ENCODE results near the gene NGFR. TPM values are rescaled to one million over a fixed set of nuclear protein-coding genes. Genes with fewer than 3 reads are reported as not detected.
A peak's percentile ranks its signal among the peaks of the same experiment; 100 is the strongest.

The NGFR gene
- total RNA-seq, 1 experiment from 2014 or later: not detected

DNA sequence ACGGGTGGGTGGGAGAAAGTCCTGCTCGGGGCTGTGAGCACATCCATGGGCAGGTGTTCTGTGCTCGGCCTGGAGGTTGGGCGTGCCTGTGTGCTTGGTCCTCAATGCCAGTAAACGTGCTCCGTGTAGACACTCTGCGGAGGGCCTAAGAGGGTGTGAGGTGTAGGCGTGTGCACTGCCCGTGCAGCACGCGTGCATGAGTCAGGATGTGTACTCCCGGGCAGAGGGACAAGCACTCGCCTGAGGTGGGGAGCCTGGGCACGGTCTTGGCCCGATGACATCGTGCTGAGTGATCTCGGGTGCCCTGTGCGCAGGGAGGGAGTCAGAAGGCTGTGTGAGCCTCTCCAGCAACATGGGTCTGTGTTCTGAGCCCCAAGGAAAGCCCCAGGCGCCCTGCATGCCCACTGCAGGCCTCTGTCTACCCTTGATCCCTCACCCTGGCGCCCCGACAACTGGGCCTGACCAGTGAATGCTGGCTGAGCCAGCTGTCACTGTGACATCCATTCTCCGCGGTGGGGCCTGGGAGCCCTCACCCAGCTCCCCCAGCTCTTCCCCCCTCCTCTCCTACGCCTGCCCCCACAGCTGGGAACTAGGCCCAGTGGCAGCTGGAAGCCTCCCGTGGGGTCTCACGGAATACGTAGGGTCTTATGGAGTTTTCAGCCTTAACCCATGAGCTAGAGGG, 57.1 kb downstream of the NGFR start:
- intact Hi-C loops (cut with micrococcal nuclease): no loop called here
- no peaks in the 10 kb centered on the region for H3K9me3 ChIP-seq (ENCODE audit: low read length)
- TF ChIP-seq EZH2phosphoT487 (IDR thresholded peaks at IDR 0.05; ENCODE audit: borderline replicate concordance, low read length) (peak; percentile 83), EZH2 (IDR thresholded peaks at IDR 0.05; ENCODE audit: low read length, unreplicated experiment) (no peak), CTCF (conservative IDR thresholded peaks at IDR 0.05; ENCODE audit: low read depth, low read length) (no peak)
- ATAC-seq: peak; percentile 52
- no peak overlapping the region for H3K4me3 ChIP-seq (ENCODE audit: low read length)
- no peaks in the 10 kb centered on the region for H3K36me3 ChIP-seq (ENCODE audit: low read depth, low read length)
- ChIA-PET CTCF (no interaction called here), POLR2A (ENCODE audit: unreplicated experiment) (no interaction called here)
- no peaks in the 10 kb centered on the region for H4K20me1 ChIP-seq (ENCODE audit: low read length)
- no peaks in the 10 kb centered on the region for H3K27me3 ChIP-seq (ENCODE audit: low read length)
- no peaks in the 10 kb centered on the region for H3F3A ChIP-seq (ENCODE audit: low read length, unreplicated experiment)
- H3K9me2 ChIP-seq (replicated peaks; ENCODE audit: low read length): no peaks in the 10 kb centered on the region
- DNase-seq: peak; percentile 49
- H3K27ac ChIP-seq (ENCODE audit: low read length): no peak overlapping the region
- H3K79me2 ChIP-seq (ENCODE audit: low read length): no peaks in the 10 kb centered on the region
- H3K4me2 ChIP-seq (ENCODE audit: low read length): no peak overlapping the region
- H3K9ac ChIP-seq (ENCODE audit: low read length): no peak overlapping the region
- no TSS peak for BruUV-seq (replicated peaks)
- peaks cover 4% of the 10 kb centered on the region; the same call in 1 of the 2 replicates for H3K4me1 ChIP-seq (ENCODE audit: insufficient read depth, low read length)
- H2AFZ ChIP-seq (ENCODE audit: low read length): no peak overlapping the region

- CTCF ChIA-PET: no interaction called here
- H3K4me2 ChIP-seq (ENCODE audit: low read length): no peak overlapping the region
- no peak overlapping the region for H2AFZ ChIP-seq (ENCODE audit: low read length)
- intact Hi-C loops (cut with micrococcal nuclease): no loop called here
- no peaks in the 10 kb centered on the region for H3K9me2 ChIP-seq (replicated peaks; ENCODE audit: low read length)
- H3K4me3 ChIP-seq (ENCODE audit: low read length): no peak overlapping the region
- POLR2A ChIA-PET (ENCODE audit: unreplicated experiment): no interaction called here
- no peak overlapping the region for H3K9ac ChIP-seq (ENCODE audit: low read length)
- H3K4me1 ChIP-seq (ENCODE audit: insufficient read depth, low read length): peaks cover 4% of the 10 kb centered on the region; the same call in 1 of the 2 replicates
- DNase-seq: no peak
- no peaks in the 10 kb centered on the region for H4K20me1 ChIP-seq (ENCODE audit: low read length)
- no peak overlapping the region for H3K27ac ChIP-seq (ENCODE audit: low read length)
- H3K9me3 ChIP-seq (ENCODE audit: low read length): no peaks in the 10 kb centered on the region
- ATAC-seq: no peak
- H3K79me2 ChIP-seq (ENCODE audit: low read length): no peaks in the 10 kb centered on the region
- no peaks in the 10 kb centered on the region for H3F3A ChIP-seq (ENCODE audit: low read length, unreplicated experiment)
- BruUV-seq (replicated peaks): no TSS peak
- H3K27me3 ChIP-seq (ENCODE audit: low read length): no peaks in the 10 kb centered on the region
- no peak for TF ChIP-seq EZH2 (IDR thresholded peaks at IDR 0.05; ENCODE audit: low read length, unreplicated experiment)
- no peak for TF ChIP-seq CTCF (conservative IDR thresholded peaks at IDR 0.05; ENCODE audit: low read depth, low read length)
- no peaks in the 10 kb centered on the region for H3K36me3 ChIP-seq (ENCODE audit: low read depth, low read length)
Measured at GRCh38 chr17:49553676-49554335, 58.7 kb downstream of the NGFR start.
